ELF-1 (cell line): ENCODE data around the gene PPP1R13L.

Experiments
- DNase-seq: peaks from one replicate; pipeline ENCODE4 v3.0.0-alpha.2; 2016; ENCODE audit warnings: low read depth, low spot score

PPP1R13L gene, protein sequence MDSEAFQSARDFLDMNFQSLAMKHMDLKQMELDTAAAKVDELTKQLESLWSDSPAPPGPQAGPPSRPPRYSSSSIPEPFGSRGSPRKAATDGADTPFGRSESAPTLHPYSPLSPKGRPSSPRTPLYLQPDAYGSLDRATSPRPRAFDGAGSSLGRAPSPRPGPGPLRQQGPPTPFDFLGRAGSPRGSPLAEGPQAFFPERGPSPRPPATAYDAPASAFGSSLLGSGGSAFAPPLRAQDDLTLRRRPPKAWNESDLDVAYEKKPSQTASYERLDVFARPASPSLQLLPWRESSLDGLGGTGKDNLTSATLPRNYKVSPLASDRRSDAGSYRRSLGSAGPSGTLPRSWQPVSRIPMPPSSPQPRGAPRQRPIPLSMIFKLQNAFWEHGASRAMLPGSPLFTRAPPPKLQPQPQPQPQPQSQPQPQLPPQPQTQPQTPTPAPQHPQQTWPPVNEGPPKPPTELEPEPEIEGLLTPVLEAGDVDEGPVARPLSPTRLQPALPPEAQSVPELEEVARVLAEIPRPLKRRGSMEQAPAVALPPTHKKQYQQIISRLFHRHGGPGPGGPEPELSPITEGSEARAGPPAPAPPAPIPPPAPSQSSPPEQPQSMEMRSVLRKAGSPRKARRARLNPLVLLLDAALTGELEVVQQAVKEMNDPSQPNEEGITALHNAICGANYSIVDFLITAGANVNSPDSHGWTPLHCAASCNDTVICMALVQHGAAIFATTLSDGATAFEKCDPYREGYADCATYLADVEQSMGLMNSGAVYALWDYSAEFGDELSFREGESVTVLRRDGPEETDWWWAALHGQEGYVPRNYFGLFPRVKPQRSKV

DNA sequence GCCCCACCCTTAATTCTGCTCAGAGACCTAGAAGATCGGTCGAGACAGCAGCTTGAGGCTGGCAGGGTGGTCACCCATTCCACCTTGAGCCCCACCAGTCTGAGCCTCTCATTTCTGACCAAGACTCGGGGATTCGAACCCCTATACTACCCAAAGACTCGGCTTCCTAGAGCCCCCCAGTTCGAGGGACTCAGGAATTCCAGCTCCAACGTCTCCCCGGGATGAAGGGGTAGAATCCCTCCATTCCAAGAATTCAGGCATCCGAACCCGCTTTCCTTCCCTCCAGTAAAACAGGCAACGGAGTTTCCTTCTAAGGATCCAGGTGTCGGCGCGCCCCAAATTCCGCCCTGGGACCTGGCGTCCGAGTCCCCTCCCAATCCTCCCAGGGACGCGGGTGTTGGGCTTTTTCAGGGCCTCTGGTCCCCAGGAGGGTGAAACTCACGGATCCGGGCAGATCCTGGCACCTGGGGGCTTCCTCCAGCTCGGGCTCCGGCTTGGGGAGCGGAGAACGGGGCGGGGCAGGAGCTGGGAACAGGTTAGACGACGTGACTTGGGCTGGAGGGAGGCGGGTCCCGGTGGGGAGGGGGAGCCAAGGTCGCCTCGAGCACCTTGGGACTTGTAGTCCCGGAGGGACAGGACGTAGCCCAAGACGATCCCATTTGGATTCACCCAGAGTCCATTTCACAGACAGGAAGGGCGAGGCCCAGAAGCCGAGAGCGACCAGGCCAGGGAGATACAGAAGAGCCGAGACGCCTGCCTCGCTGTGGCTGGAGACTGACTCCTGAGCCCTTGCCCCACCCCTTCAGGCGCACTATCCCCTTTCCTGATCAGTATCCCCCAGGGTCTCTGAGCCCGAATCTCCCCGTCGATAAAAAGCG is at the start of gene PPP1R13L:
Gene PPP1R13L (minus strand): TSS at position 513 of the 878 bp plus-strand sequence. CDS start 6,751 bp downstream, outside the sequence.
- peak; percentile 97 for DNase-seq

DNA sequence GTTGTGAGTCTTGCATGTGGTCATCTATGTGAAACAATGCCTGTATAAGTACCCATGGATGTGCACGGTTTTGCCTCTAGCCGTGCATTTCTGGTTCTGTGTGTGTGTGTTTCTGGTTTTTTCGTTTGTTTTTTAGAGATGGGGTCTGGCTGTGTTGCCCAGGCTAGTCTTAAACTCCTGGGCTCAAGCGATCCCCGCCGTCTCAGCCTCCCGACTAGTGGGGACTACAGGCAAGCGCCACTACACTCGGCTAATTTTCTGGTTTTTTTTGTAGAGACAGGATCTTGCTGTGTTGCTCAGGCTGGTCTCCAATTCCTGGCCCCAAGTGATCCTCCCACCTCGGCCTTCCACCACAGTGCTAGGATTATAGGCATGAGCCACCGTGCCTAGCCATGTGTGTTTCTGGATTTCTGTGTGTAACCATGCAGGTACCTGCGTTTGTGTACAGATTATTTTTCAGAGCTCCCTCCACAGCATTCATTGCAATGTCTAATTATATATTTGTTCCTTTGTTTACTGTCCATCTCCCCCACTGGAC is 47.0 kb upstream of the PPP1R13L start:
- no peak for DNase-seq

DNA sequence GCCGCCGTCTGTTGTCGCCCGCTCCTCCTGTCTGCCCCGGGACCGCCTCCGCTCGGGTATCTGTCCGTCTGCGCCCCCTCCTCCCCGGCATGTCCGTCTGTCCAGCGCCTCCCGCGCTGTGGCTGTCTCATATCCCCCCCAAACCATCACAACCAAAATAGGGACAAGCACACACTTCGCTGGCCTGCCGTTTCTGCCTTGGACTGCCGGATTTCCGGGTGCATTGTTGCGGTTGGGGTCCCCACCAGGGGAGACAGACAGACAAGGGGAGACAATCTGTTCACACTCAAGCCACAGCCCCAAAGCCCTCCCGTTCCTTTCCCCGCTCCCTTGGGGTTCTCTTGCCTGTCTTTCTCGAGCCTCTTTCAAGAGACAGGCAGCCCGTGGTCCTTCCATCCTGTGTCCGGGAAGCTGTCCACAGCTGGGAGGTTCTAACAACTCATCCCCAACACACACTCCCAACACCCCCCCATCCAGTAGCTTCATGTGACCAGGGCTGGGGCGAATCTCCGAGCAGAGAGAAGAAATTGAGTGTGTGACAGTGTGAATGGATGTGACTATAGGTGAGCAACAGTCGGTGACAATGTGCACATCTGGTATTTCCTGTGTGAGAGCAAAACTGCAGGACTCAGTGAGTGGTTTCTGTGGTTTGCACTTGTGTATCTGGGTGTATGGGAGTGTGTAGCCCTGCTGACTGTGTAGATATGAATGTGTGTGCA is 46.4 kb upstream of the PPP1R13L start:
- DNase-seq: no peak

DNA sequence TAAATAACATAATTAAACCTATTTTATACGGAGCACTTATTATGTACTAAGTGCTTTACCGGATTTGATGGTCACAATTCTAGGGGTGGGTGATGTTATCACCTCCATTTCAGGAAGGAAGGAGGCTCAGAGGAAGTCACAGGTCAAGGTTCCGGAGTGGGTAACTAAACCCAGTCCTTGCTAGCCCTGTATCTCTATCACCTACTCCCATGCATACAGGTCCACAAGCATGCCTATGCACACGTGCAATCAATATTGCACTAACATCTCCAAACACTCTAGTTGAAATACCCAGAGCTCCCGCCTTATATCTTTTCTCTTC is 45.1 kb upstream of the PPP1R13L start:
- DNase-seq: no peak

DNA sequence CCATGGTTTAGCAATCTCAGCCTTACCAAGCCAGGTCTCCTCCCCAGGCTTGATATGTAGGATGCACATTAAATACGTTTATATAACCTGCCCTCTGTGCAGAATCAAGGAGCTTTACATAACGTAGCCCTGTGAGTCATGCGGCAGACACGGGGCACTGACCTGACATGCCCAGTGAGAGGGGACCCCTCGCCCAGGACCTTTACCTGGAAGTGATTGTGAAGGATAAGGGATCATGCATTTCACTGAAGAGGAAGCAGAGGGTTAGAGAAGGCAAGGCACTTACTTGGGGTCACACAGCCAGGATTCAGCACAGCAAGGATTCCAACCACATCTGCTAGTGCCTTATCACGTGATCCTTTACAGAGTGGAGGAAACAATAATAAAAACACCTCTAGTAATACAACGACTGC is 44.0 kb upstream of the PPP1R13L start:
- no peak for DNase-seq

DNA sequence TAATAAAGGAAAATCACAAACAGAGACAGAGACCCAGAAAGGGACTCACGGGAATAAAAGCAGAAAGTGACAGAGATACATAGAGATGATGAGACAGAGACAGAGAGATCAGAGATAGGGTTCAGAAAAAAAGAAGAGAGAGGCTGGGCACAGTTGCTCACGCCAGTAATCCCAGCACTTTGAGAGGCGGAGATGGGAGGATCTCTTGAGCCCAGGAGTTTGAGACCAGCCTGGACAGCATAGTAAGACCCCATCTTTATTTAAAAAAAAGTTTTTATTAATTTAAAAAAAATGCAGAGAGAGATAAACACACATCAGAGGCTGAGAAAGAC is 43.5 kb upstream of the PPP1R13L start:
- no peak for DNase-seq

DNA sequence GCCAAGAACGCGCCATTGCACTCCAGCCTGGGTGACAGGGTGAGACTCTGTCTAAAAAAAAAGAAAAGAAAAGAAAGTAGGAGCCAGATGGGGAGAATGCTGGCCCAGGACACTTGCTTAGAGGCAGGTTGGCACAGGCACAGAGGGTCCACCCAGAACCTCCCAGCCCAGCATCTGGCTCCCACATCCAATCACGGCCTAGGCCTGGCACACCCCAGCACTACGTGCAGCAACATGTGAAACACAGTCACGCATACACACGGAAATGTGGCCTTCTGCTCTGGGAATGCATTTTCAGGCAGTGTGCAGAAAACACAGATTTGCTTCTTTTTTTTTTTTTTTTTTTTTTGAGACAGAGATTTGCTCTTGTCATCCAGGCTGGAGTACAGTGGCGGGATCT is 42.1 kb upstream of the PPP1R13L start:
- no peak for DNase-seq

DNA sequence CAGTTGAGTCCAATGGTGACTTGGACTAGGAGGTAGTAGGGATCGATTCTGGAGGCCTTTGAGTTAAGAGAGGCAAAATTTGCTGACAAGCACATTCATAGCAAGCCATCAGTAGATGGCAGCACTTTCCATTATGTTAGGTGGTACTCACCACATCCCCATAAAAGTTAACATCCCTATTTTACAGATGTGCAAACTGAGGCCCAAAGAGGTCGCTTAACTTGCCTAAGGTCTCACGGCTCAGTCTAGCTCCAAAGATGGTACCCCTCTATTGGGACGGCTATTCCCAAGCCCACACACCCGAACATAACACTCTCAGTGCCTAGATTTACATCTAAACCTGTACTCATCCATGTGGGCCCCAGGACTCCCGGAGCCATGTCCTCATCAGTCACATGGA is 41.4 kb upstream of the PPP1R13L start:
- no peak for DNase-seq

DNA sequence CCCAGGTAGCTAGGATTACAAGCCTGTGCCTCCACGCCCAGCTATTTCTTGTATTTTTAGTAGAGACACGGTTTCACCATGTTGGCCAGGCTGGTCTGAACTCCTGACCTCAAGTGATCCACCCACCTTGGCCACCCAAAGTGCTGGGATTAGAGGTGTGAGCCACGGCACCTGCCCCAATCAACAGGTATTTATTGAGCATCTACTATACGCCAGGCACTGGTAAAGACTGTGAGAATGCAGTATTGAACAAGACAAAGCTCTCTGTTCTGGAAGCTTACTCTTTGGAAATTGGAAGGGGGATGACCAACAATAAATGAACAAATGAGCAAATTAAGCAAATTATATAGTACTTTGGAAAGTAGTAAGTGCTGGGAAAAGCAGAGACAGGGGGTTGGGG is 40.3 kb upstream of the PPP1R13L start:
- no peak for DNase-seq

DNA sequence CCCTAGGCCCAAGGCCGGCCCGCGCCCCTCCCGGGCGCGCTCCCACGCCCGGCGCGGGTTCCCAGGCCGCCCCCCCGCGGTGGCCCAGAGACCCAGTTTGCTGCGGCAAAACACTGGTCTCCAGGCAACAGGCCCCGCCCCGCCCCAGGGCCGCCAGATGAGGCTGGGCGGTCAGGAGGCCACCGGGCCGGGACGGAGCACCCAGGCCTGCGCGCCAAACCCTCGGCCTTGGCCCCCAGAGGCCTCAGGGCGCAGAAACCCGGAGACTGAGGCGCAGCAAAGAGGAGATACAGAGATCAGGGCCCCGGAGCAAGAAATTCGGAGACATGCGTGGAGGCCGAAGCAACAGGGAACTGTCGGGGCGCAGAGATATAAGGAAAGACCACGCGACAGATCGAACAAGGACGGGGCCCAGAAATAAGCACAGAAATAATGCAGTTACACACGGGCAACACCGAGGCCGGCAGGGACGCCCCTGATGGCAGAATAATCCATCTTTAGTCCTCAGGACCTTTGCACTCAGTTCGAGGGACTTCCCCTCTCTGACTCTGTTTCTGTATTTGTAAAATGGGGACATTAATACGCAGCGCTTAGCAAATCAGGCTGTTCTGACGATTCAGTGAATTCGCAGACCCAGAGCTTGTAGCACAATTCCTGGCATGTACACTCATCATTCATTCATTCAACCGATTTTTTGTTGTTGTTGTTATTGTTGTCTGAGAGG is 39.6 kb upstream of the PPP1R13L start:
- DNase-seq: peak; percentile 91

DNA sequence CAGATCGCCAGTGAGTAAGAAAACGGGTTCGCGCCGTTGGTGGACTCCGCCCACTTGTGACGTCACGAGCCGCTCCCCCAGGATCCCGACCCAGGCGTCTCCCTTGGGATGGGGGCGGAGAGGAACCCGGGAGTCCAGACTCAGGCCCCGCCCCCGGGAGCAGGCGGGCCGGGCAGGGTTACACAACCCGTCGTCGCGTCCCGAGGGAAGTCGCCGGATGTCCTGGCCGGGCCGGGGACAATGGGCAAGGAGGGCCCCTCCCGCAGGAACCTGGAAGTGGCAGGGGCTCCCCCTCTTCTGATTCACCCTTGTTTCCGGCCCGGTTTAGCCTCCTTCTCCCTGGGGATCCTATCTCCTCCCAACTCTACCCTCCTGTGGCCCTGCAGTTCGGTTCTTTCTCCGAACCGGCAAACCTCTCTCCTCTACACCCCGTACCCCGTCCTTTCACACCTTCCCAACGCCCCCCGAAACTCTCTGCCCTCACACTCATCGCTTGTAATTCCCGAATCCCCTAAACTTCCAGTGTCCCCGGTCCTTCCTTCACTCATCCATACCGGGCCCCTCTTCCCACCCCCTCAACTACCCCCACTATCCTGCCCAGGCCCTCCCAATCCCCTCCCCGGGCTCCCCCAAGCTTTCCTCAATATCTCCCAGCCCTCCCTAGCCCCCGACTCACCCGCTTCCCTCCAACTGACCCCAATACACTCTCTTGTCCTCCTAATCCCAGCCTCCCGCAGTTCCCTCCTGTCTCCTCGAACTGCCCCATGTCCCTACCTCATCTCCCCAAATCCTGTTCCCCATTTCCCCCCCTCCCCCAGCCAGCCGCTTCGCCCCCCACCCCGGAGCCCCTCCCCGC is 38.8 kb upstream of the PPP1R13L start:
- DNase-seq: peak; percentile 90

DNA sequence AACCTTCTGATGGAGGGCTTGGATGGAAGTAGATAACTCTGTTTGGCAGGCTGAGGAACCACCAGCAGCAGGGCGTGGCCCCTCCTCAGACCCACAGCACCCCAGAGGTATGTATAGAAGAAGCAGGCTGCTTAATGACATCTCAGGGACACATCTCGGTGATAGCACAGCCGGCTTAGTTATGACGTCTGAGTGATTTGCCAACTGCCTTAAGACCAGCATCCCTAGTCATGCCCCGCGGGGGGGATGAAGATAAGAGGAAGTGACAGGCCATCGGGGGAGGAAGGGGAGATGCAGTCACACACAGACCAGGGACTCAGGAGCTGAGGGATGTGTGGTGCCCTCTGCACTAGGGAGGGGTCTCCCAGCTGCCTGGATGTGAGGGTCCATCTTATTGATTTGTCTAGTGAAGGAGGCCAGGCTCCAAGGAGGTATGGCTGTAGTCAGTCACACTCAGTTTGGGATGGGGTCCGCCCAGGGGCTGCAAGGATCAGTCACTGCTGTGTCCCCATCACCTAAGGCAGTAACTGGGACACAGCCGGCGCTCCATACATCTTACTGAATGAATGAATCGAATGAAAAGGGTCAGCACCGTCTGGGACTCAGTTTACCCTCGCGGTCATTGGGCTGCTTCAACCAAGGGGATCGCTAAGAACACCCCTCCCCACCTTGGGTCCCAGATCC is 38.1 kb upstream of the PPP1R13L start:
- DNase-seq: peak; percentile 68

DNA sequence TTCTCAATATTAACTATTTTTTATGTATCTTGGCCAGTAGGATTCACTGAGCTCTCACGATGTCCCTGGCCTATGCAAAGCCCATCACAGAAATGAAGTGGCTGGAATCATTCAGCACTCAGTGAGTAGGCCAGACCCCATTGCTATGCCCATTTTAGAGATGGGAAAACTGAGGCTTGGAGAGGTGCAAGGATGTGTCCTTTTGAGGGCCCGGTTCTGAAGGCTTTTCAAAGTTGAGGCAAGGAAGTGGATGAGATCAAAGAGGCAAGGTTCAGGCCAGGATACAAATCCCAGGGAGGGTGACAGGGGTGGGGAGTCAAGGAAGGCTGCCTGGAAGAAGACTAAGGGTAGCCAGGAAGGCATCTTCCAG is 37.5 kb upstream of the PPP1R13L start:
- DNase-seq: no peak

DNA sequence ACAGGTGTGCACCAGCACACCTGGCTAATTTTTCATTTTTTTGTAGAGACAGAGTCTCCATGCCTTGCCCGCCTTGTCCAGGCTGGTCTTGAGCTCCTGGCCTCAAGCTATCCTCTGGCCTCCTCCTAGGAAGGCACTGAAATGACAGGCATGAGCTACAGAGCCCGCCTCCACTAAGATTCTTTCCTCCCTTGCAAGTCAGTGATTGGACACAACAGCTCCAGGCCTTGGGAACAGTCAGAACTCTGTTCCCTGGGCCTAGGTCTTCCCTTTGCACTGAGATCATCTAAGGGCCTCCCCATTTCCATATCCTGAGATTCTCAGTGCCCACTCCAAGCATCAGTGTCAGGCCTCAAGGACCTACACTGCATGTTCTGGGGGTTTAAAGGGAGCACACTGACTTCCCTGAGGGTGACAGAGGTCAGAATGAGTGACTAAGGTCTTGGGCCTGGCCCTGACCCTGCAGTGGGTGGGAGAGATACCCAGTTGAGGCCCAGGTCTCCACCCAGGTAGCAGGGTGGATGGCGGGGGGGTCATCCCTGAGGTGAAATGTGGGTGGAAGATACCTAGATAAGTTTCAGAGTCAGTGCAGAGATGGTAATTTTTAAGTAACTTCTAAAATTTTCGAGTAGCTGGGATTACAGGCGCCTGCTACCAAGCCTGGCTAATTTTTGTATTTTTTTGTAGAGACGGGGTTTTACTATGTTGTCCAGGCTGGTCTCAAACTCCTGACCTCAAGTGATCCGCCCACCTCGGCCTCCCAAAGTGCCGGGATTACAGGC is 36.2 kb upstream of the PPP1R13L start:
- DNase-seq: peak; percentile 78

DNA sequence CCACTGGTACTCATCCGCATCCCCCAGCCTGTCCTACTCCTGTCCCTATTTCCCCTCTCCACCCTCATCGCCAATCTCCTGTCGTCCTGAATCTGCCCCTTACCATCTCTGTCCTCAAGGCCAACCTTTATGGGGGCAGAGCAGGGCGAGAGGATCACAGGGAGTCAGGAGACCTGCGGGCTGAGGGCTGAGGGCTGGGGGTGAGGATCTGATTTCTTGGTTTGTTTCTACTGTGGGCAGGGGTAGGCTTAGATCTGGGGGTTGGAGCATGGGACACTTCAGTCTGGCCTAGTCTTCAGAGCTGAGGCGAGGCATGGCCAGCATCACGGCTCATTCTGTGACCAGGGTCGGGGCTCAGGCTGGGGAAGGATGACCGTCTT is 35.4 kb upstream of the PPP1R13L start:
- no peak for DNase-seq

DNA sequence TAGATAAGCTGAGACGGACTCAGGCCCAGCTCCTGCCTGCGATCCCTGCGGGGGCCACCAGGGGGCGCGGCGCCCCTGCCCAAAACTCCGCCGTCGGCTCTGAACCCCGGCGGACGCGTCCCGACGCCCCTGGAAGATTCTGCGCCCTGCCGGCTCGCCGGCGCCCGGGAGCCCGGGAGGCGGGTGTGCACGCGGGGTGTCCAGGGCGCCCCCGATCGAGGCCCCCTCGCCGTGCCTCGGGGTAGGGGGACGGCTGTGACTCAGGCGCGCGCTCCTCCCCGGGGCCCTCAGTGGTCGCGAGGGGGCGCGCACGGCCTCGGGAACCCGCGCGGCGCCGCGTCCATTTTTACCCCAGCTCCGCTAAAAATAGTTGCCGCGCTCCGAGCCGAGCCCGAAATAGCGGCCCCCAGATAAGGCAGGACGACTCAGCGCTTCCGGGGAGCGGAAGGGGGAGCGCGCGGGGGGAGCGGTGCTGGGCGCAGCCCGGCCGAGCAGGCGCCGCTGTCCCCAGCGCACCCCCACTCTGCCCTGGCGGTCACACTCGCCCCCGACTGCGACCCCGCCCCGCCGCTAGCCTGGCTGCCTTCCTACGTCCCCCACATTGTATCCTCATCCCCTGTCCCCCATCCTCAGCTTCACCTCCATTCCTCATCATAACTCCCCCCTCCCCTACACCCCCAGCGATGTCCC is 34.8 kb upstream of the PPP1R13L start:
- peak; percentile 81 for DNase-seq

DNA sequence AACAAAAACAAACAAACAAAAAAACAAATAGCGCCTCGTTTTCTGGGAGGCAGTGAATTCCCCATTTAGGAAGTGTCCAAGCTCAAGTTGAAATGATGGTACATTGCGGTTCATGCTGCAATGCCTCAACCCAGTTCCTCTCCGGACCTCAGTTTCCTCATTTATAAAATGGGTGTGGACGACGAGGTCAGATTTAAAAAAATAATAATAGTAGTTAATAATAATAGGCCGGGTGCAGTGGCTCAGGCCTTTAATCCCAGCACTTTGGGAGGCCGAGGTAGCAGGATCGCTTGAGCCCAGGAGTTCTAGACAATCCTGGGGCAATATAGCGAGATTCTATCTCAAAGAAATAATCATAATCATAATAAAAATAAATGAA is 34.3 kb upstream of the PPP1R13L start:
- DNase-seq: no peak

DNA sequence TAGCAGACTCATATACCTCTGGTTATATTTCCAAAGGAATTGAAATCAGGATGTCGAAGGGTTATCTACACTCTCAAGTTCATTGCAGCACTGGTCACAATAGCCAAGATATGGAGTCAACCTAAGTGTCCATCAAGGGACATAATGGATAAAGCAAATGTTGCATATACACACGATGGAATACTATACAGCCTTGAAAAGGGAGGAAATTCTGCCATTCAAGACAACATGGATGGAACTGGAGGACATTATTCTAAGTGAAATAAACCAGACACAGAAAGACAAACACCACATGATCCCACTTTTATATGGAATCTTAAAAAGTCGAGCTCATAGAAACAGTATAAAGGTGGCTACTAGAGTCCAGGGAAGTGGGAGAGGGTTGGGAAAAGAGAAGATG is 32.5 kb upstream of the PPP1R13L start:
- no peak for DNase-seq
